Kidney epithelial cell (primary cell): ENCODE measurements around the gene AHSP. TPM values are rescaled to one million over a fixed set of nuclear protein-coding genes. Genes with fewer than 3 reads are reported as not detected.

Source experiments
- DNase-seq: peaks from one replicate; pipeline ENCODE4 v3.0.0-alpha.2; 2010; ENCODE audit warnings: low read depth
- H3K27me3 ChIP-seq: 2 replicates; pipeline ENCODE4 v1.6.0; 2011; ENCODE audit warnings: low read length; ENCODE audit not compliant: control insufficient read depth, insufficient read depth
- H3K36me3 ChIP-seq: 2 replicates; pipeline ENCODE4 v1.5.1; 2011; ENCODE audit warnings: low read length; ENCODE audit not compliant: control insufficient read depth, insufficient read depth
- H3K4me3 ChIP-seq: 2 replicates; pipeline ENCODE4 v1.5.1; 2011; ENCODE audit warnings: low read depth, mild to moderate bottlenecking, control low read depth, low read length
- total RNA-seq: library from RNA; depleted of rRNA; stranded (reverse); fragments of >200 nt; gene quantifications from 2 replicates; pipeline ENCODE4 v1.2.3, GENCODE V29; 2015
- TF ChIP-seq, protein P1 (sequence below): IDR thresholded peaks from 2 replicates; pipeline ENCODE4 v1.5.1; 2011; ENCODE audit warnings: mild to moderate bottlenecking, moderate library complexity, low read length, control low read depth, inconsistent platforms; ENCODE audit not compliant: insufficient read depth, poor library complexity, severe bottlenecking

Gene AHSP
- total RNA-seq, 1 donor from 2014 or later = not detected

DNA sequence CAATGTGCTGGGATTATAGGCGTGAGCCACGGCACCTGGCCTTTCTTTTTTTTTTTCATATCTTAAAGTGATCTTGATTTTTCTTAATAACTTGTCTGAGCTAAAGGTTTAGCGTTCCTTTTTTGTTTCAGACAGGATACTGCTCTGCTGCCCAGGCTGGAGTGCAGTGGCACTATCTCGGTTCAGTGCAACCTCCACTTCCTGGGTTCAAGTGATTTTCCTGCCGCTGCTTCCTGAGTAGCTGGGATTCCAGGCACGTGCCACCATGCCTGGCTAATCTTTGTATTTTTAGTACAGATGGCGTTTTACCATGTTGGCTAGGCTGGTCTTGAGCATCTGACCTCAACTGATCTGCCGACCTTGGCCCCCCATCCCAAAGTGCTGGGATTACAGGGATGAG, 23.5 kb upstream of the AHSP start:
- Histone ChIP-seq H3K27me3 (no peaks in the 10 kb centered on the region), H3K36me3 (no peaks in the 10 kb centered on the region), H3K4me3 (no peak overlapping the region)
- TF ChIP-seq, protein P1, sequence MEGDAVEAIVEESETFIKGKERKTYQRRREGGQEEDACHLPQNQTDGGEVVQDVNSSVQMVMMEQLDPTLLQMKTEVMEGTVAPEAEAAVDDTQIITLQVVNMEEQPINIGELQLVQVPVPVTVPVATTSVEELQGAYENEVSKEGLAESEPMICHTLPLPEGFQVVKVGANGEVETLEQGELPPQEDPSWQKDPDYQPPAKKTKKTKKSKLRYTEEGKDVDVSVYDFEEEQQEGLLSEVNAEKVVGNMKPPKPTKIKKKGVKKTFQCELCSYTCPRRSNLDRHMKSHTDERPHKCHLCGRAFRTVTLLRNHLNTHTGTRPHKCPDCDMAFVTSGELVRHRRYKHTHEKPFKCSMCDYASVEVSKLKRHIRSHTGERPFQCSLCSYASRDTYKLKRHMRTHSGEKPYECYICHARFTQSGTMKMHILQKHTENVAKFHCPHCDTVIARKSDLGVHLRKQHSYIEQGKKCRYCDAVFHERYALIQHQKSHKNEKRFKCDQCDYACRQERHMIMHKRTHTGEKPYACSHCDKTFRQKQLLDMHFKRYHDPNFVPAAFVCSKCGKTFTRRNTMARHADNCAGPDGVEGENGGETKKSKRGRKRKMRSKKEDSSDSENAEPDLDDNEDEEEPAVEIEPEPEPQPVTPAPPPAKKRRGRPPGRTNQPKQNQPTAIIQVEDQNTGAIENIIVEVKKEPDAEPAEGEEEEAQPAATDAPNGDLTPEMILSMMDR = no peak
- no peak for DNase-seq

DNA sequence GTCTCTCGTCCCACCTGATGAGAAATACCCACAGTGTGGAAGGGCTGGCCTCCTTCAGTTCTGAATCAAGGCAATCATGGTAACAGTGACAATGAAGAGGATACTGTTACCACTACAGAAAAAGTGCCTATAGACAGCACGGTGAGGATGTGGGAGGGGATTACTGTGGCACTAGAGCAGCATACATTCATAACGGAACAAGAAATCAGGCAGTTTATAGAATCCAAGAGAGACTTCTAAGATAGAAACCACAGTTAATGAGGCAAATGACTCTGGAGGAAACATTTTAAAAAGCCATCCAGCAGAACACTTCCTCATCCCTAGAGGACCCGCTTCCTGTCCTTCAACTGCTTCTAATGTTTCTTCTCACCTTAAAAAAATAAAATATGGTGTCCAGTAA, 22.2 kb upstream of the AHSP start:
- no peak for DNase-seq
- Histone ChIP-seq H3K36me3 (no peaks in the 10 kb centered on the region), H3K4me3 (no peak overlapping the region), H3K27me3 (no peaks in the 10 kb centered on the region)
- TF ChIP-seq, protein P1 = no peak

DNA sequence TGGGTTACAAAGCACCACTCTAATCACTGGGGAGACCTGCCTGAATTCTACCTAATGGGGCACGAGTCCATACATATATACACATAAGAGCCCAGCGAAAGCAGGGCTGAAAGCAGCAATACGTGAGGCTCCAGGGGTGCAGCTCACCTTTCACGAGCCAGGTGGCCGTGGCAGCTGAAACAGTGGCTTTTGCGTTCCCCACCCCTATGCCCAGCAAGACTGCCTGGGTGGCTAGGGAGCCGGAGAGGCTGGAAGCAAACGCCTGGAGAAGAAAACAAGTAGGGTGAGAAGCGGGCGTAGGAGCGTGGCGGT, 20.1 kb upstream of the AHSP start:
- H3K4me3 ChIP-seq = peak overlapping the region; percentile 98
- no peaks in the 10 kb centered on the region for H3K36me3 ChIP-seq
- DNase-seq = no peak
- no peaks in the 10 kb centered on the region for H3K27me3 ChIP-seq
- TF ChIP-seq, protein P1 = no peak

DNA sequence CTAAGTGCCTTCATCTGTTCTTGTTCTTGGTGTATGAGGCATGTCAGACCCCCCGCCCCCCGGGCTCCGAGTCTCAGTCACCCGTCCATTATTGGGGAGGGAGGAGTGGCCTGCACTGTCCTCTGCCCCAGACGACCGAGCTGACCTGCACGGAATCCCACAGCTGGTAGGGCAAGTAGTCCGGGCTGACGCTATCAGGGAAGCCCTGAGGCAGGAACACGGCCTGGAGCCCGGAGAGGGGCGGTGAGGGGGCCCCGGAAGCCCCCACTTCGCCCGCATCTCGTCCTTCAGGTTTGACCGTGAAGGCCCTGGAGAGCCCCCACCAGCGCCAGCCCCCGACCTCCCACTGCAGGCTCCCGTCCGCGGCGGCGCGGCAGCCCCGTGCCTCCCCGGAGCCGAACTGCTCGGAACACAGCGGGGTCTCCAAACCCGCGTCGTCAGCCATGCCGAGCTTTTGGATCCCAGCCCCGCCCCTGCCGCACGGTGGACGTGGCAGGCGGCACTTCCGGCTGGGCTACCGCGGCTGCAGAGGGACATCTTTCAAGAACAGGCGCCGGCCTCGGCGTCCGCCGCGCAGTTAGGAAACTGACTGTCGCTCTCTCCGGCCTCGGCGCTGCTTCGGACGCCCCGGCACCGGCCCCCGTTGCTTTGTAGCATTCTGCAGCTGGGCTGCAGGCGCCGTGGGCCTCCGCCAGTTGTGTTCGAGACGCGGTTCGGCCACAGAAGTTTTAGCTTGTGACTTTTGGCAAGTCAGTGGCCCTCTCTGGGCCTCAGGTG, 19.6 kb upstream of the AHSP start, which contains the start of gene RUSF1:
Gene RUSF1 (minus strand): TSS at position 463 of the 777 bp plus-strand sequence. CDS start 18 bp downstream, at position 445.
- peak; percentile 32 for DNase-seq
- Histone ChIP-seq H3K36me3 (no peaks in the 10 kb centered on the region), H3K4me3 (peak within 1 kb of the TSS; percentile 98), H3K27me3 (no peaks in the 10 kb centered on the region)
- TF ChIP-seq, protein P1 = no peak

GRCh38 chr16:31508706-31509195, 18.9 kb upstream of the AHSP start:
- no peak for DNase-seq
- TF ChIP-seq, protein P1 = no peak
- Histone ChIP-seq H3K36me3 (no peaks in the 10 kb centered on the region), H3K4me3 (peak overlapping the region; percentile 98), H3K27me3 (no peaks in the 10 kb centered on the region)

GRCh38 chr16:31513126-31513525, 14.6 kb upstream of the AHSP start:
- TF ChIP-seq, protein P1 = no peak
- no peak overlapping the region for H3K4me3 ChIP-seq
- no peak for DNase-seq
- H3K27me3 ChIP-seq = no peaks in the 10 kb centered on the region
- H3K36me3 ChIP-seq = no peaks in the 10 kb centered on the region
